GM10248 (cell line): ENCODE results near the gene PANK4.

Experiments
- CTCF ChIA-PET: fragments of 300-600 bp; sonication (Branson Sonifier 250); formaldehyde crosslinking; extraction: SDS; loops from one replicate; lab custom pipeline; 2021; ENCODE audit warnings: antibody characterized with exemption; lab: Yijun Ruan, JAX
- POLR2A ChIA-PET: fragments of 350-650 bp; sonication (Branson Sonifier 250); formaldehyde crosslinking; extraction: SDS; loops from one replicate; lab custom pipeline; 2020; ENCODE audit warnings: antibody characterized with exemption; lab: Yijun Ruan, JAX
- DNase-seq: peaks from one replicate; pipeline ENCODE4 v3.0.0; 2012; ENCODE audit errors: extremely low spot score
- TF ChIP-seq, protein P1 (sequence below): IDR thresholded peaks from 2 replicates; pipeline ENCODE4 v1.5.1; 2012; ENCODE audit warnings: mild to moderate bottlenecking, low read depth; ENCODE audit errors: extremely low read depth, missing control alignments, control extremely low read depth

Gene PANK4

GRCh38 chr1:2534687-2535441 is 8.5 kb upstream of the PANK4 start:
- POLR2A ChIA-PET: interaction anchor here (0.6 kb wide), 1 partner anchor 9 kb away, joined by 3 read pairs; the partner anchor contains the start of gene PANK4
- CTCF ChIA-PET: interaction anchor here (1.3 to 1.4 kb wide), 2 partner anchors 9 to 12 kb away, joined by 3 to 7 read pairs; no protein-coding TSS in a partner anchor
- TF ChIP-seq, protein P1, sequence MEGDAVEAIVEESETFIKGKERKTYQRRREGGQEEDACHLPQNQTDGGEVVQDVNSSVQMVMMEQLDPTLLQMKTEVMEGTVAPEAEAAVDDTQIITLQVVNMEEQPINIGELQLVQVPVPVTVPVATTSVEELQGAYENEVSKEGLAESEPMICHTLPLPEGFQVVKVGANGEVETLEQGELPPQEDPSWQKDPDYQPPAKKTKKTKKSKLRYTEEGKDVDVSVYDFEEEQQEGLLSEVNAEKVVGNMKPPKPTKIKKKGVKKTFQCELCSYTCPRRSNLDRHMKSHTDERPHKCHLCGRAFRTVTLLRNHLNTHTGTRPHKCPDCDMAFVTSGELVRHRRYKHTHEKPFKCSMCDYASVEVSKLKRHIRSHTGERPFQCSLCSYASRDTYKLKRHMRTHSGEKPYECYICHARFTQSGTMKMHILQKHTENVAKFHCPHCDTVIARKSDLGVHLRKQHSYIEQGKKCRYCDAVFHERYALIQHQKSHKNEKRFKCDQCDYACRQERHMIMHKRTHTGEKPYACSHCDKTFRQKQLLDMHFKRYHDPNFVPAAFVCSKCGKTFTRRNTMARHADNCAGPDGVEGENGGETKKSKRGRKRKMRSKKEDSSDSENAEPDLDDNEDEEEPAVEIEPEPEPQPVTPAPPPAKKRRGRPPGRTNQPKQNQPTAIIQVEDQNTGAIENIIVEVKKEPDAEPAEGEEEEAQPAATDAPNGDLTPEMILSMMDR: no peak
- DNase-seq: no peak

DNA sequence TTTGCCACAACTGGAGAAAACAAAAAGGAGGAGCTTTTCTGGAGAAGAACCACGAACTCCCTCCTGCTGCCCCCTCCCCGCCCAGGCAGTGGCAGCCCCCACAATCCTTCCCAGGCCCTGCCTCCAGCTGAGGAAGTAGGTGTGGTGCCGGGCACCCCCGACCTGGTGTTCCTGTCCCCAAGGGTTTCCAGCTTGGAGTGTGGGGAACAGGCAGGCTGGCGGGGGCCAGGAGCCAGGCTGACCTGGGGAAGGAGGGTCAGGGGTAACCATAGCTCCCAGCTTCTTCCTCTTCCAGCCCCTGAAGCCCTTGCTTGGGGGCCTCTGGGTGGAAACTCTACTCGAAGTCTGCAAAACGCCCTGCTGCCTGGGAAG is 7.9 kb upstream of the PANK4 start:
- ChIA-PET CTCF (interaction anchor here (1.3 to 1.9 kb wide), 2 partner anchors 7 to 10 kb away, joined by 3 to 6 read pairs; no protein-coding TSS in a partner anchor), POLR2A (no interaction called here)
- DNase-seq: no peak
- TF ChIP-seq, protein P1: no peak

DNA sequence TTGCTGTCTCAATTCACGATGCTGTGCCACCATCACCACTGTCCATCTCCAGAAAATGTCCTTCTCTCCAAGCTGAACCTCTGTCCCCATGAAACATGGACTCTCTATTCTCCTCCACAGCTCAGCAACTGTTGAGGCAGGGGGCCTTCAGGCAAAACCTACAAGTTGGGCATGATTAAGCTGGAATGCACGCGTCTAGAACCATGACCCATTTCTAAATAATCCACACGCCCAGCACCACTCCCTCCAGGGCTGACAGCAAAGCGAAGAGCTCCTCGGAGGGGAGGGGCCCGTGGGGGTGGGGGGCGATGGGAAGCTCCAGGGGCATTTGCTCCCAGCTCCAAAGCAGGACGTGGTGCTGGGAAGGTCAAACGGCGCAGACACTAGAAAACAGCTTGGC is 7.0 kb upstream of the PANK4 start:
- TF ChIP-seq, protein P1: no peak
- no peak for DNase-seq
- ChIA-PET CTCF (interaction anchor here (1.2 to 1.9 kb wide), 3 partner anchors 8 to 14 kb away, joined by 3 to 6 read pairs (median 6); no protein-coding TSS in a partner anchor), POLR2A (interaction anchor here (1.9 kb wide), 1 partner anchor 13 kb away, joined by 6 read pairs; no protein-coding TSS in a partner anchor)

- POLR2A ChIA-PET: interaction anchor here (1.9 kb wide), 1 partner anchor 13 kb away, joined by 6 read pairs; no protein-coding TSS in a partner anchor
These were observed 6.2 kb upstream of the PANK4 start for GRCh38 chr1:2532485-2533160.

DNA sequence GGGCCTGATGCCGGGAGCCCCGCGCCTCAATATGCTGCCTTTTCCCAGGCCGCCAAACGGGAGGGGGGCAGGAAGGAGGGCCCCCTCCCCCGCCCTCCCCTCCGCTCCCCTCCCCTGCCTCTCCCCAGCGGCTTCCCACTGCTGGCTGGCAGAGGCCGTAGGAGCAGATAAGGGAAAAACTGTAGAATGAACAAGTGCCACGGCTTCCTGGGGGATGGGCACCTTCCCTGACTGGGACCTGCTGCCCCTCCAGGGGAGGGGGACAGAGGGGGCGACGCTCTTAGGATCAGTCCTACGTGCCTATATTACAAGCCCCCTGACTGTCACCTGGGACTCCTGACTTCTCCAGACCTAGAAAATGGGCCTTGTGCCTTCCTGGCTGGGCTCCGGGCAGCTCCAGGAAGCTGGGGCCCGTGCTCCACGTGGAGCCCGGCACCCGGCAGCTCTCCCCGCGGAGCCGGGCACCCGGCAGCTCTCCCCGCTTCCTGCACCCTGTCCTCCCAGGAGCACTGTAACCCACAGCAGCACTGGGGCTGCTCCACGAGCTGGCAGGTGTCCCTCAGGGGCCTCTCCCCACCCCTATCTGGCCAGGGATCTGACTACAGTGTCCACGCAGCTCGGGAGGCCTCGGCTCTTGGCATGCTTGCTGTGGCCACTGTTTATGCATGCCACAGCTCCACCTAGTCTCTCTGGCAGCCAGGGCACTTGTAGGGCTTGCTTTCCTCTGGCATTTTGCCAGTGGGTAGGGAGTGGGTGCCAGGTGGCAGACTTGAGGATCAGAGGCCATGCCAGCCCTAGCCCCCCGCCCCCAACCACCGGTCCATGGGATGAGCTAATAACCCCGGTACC is 4.3 kb upstream of the PANK4 start:
- ChIA-PET CTCF (interaction anchor here (1.1 to 1.2 kb wide), 2 partner anchors 9 to 97 kb away, joined by 3 read pairs; no protein-coding TSS in a partner anchor), POLR2A (no interaction called here)
- TF ChIP-seq, protein P1: no peak
- DNase-seq: no peak

More at GRCh38 chr1:2532485-2533160, 6.2 kb upstream of the PANK4 start:
- TF ChIP-seq, protein P1: no peak
- no peak for DNase-seq
- CTCF ChIA-PET: interaction anchor here (1.2 to 1.9 kb wide), 2 partner anchors 9 to 15 kb away, joined by 6 read pairs; no protein-coding TSS in a partner anchor
